Endometrium (tissue), 2 donors: ENCODE data around the gene KRTAP11-1.

ENCODE experiments used
- FAIRE-seq: peaks from 2 replicates; lab custom pipeline; 2012; peaks lifted over from hg19 to GRCh38; lab: Jason Lieb, UNC
- donor health status: control.
- donor health status: control.

KRTAP11-1 gene, protein sequence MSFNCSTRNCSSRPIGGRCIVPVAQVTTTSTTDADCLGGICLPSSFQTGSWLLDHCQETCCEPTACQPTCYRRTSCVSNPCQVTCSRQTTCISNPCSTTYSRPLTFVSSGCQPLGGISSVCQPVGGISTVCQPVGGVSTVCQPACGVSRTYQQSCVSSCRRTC

DNA sequence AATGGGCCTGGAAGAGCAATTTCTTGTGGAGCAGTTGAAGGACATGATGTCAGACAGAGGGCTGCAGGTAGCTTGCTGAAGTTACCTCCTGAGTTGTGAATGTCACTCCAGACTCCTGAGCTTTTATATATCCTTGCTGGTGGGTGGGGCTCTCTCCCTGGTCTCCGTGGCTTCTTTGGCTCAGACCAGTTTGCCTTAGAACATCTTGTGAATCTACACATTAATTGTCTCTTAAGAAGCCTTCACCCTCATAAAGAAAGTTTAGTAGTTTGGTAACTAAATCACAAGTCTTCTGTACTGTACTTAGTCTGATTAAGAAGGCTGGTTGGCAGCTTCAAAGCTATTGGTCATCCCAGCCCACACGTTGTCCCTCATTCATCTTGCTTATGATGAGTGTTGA is at the start of gene KRTAP11-1:
Gene KRTAP11-1 (minus strand): TSS at position 101 of the 400 bp plus-strand sequence. CDS start 56 bp downstream, at position 45.
- no peak for FAIRE-seq

DNA sequence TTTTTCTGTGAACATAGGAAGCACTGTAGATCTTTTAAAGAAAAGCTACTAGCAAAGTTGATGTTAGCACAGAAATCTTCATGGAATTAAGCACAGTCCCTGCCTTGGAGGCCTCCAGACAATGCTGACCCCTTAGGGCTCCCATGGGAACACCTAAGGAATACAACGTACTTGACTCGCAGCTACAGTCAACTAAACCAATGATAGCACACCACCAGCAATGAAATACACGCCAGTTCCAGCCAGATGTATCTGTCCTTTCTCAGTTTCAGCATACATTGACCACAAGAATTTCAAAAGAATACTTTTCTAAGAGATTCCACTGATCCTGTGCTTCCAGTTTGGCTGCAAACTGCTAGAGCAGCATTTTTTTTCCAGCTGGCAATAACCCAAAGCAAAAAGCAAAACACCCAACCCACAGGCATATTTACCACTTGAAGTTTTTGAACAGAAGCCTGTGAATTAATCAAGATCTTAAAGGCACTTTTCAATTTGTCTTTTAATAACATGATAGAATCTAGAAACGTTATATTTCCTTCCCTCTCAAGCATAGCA is 42.8 kb upstream of the KRTAP11-1 start:
- FAIRE-seq: peak; percentile 70

GRCh38 chr21:30921129-30921528 is 39.7 kb upstream of the KRTAP11-1 start:
- FAIRE-seq: no peak

DNA sequence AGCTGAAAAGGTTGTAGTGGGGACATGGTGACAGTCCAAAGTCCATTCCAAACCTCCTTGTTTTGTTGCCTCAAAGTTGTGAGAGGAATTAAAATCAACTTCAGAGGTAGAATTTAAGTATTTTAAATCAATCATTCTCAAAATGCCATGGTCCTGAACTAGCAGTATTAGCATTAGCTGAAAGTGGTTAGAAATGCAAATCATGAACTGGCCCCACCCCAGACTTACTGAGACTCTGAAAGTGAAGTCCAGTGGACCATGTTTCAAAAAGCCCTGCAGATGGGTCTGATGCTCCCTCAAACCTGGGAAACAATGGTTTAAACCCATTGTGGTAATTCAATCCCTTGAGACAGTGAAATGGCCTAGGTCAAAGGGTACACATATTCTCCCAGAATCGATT is 36.2 kb upstream of the KRTAP11-1 start:
- FAIRE-seq: no peak

DNA sequence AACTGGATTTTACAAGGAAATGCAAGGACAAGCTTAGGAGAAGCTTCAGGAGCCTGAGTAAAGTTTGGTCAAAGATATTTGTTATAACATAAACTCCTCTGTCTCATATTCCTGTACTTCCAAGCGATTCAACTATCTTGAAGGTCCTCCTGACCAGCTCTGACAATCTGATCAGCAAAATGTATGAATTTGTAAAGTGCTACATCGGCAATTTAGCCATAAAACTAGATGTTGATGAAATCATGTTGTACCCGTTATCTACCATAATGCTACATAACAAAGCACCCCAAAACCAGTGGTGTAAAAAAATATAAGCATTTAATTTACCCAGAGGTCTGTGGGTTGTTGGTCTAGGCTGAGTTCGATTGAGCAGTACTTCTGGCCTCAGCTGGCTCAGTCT is 19.5 kb upstream of the KRTAP11-1 start:
- FAIRE-seq: no peak

DNA sequence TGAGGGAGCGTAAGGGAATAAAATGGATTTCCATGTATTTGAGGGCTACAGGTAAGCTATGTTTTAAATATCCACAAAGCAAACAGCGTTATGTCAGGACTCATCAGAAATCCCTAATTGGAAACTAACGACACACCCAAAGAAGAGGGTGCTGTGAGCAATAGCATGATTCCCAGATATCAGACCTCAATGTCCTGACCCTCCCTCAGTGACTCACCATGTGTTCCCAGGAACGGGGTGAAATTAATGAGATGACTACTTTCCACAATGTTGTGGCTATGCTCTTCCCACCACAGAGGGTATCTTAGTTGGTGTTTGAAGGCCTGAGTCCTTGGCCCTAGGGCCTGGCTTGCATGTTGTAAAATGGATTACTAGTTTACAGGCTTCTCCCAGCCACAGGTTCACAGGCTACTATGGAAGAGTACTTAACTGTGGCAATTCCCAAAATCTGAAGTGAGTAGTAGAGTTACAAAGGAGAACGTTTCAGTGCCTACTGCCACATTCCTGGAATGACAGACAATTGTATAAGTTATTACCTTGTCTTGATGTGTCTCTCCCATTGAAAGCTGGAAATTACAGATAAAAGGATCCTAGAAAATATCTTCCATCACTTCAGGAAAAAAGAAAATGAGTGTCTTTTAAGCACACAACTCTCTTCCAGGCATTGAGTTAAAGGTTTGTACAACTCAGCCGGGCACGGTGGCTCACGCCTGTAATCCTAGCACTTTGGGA is 1.7 kb upstream of the KRTAP11-1 start:
- no peak for FAIRE-seq

GRCh38 chr21:30880914-30881313 is 466 bp downstream of the KRTAP11-1 start:
- FAIRE-seq: no peak

DNA sequence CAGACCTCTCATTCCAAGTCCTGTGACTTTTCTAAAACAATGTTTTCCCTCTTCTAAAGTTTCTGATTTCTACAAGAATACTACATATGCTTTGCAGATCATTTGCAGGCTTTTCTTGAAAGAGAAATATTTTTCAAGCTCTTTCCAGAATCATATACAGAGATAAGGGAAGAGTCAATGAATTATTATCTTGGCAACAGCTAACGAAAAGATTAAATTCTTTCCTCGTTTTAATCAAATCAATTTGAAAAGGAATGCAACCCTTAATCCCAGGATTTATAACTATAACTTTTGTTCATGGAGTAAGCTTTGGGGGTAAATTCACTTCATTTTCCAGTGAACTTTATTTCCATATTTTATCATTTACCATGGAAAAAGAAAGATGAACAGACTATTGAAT is 6.9 kb downstream of the KRTAP11-1 start:
- FAIRE-seq: no peak

GRCh38 chr21:30847627-30848500 is 33.5 kb downstream of the KRTAP11-1 start:
- no peak for FAIRE-seq

GRCh38 chr21:30842990-30843389 is 38.4 kb downstream of the KRTAP11-1 start:
- FAIRE-seq: no peak

DNA sequence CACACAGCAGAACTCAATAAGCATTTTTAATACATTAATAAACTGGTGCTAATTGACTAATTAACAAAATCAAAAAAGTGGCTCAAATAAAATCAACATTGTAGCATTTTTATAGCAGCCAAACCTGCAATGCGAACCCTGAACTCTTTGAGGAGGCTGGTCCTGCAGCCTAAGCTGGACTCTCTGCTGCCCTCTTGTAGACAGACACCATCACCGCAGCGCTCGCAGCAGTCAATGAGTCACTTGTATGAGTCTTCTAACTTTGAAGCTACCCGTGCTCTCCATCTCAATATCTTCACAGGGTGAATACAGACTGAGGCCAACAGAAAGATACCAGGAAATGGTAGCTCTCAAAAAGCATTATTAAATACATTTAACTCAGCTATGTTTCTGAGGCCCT is 42.1 kb downstream of the KRTAP11-1 start:
- FAIRE-seq: no peak

DNA sequence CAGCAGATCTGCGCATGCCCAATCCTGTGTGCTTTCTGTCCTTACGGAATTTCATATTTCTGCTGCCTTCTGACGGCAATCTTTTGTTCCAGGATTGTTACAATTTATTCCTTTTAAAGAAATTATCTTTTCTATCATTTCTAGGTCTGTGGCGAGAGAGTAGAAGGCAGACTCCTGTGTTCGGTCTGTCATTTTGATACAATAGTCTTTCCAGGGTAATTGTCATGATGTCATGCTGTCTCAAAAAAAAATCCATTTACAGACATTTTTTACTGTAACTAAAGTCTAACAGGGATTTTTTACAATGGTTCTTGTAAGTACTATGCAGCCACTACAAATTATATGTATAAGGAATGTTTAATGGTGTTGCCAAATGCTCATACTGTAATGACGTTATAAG is 42.8 kb downstream of the KRTAP11-1 start:
- FAIRE-seq: no peak

- no peak for FAIRE-seq
Observed at GRCh38 chr21:30831194-30831765, 50.1 kb downstream of the KRTAP11-1 start.
